ENCODE results near the gene TAOK3.
"Not testable (repeated sequence)": the region's sequence is repeated elsewhere in the genome, so short reads cannot be mapped to it uniquely, and the experiment has no call there.

TAOK3 gene

GRCh38 chr12:118188690-118189371, 183.9 kb downstream of the TAOK3 start:
- no peak for DNase-seq

GRCh38 chr12:118187751-118188435, 184.8 kb downstream of the TAOK3 start:
- no peak for DNase-seq

- DNase-seq, result no peak
Measured at GRCh38 chr12:118185602-118186397, 186.9 kb downstream of the TAOK3 start.

- no peak for DNase-seq
Measured at GRCh38 chr12:118183711-118184110, 189.0 kb downstream of the TAOK3 start.

- DNase-seq, result no peak
Measured at GRCh38 chr12:118183155-118183554, 189.6 kb downstream of the TAOK3 start.

- no peak for DNase-seq
Measured at GRCh38 chr12:118175823-118176447, 196.8 kb downstream of the TAOK3 start.

- DNase-seq, result no peak
Measured at GRCh38 chr12:118166946-118167345, 205.8 kb downstream of the TAOK3 start.

- DNase-seq, result no peak
Measured at GRCh38 chr12:118164798-118165486, 207.8 kb downstream of the TAOK3 start.

- no peak for DNase-seq
Measured at GRCh38 chr12:118160536-118160935, 212.2 kb downstream of the TAOK3 start.

- no peak for DNase-seq
Measured at GRCh38 chr12:118151755-118152154, 221.0 kb downstream of the TAOK3 start.

GRCh38 chr12:118150625-118151024, 222.1 kb downstream of the TAOK3 start:
- no peak for DNase-seq

- no peak for DNase-seq
Measured at GRCh38 chr12:118148287-118148686, 224.4 kb downstream of the TAOK3 start.

- no peak for DNase-seq
Measured at GRCh38 chr12:118145798-118146156, 226.9 kb downstream of the TAOK3 start.

- no peak for DNase-seq
Measured at GRCh38 chr12:118145113-118145797, 227.5 kb downstream of the TAOK3 start.

GRCh38 chr12:118144499-118144898, 228.2 kb downstream of the TAOK3 start:
- DNase-seq, result no peak

- no peak for DNase-seq
Measured at GRCh38 chr12:118140825-118141224, 231.9 kb downstream of the TAOK3 start.

GRCh38 chr12:118137148-118137678, 235.5 kb downstream of the TAOK3 start:
- DNase-seq, result no peak

- DNase-seq, result peak; percentile 47
Measured at GRCh38 chr12:118136559-118137003, 236.1 kb downstream of the TAOK3 start.

- peak; percentile 94 for DNase-seq
Measured at GRCh38 chr12:118135788-118136558, 236.7 kb downstream of the TAOK3 start, which contains the start of gene PEBP1. Gene PEBP1, plus strand, starts transcription at chr12:118136124. Its CDS starts 86 bp downstream, at chr12:118136210.

- not testable (repeated sequence) for DNase-seq
Measured at GRCh38 chr12:118129436-118129835, 243.3 kb downstream of the TAOK3 start.

- DNase-seq, result no peak
Measured at GRCh38 chr12:118127867-118128266, 244.8 kb downstream of the TAOK3 start.
